K562 (cell line): Measurements from ENCODE around the gene ERF. TPM values are rescaled to one million over a fixed set of nuclear protein-coding genes. Genes with fewer than 3 reads are reported as not detected.

Experiments
- ASH1L ChIP-seq: fragments of 450-650 bp; IDR thresholded peaks from 2 replicates; pipeline ENCODE4 v1.6.1; 2018; ENCODE audit warnings: borderline replicate concordance, mild to moderate bottlenecking, low read depth; ENCODE audit not compliant: partially characterized antibody
- CEBPG ChIP-seq, 3 experiments: fragments of 200-800 bp in 1 of 3; sonication (Bioruptor generic) in 1 of 3; sonication (generic) in 1 of 3; formaldehyde crosslinking in 1 of 3; IDR thresholded peaks in 2 of 3; conservative IDR thresholded peaks in 1 of 3; 2 replicates each; pipeline versions ENCODE4 v1.6.1 to v1.8.0; 2016 to 2022; ENCODE audit warnings: missing compliant biosample characterization in 2 of 3, missing genetic modification characterization in 2 of 3, mild to moderate bottlenecking in 1 of 3, missing genetic modification reagents in 1 of 3
- CHD2 ChIP-seq: IDR thresholded peaks from 2 replicates; pipeline ENCODE4 v1.6.1; 2011; ENCODE audit warnings: low read depth, low read length
- CHD4 ChIP-seq: fragments of 200-600 bp; sonication (generic); IDR thresholded peaks from 3 replicates; pipeline ENCODE4 v1.6.1; 2012; ENCODE audit warnings: low read depth, mild to moderate bottlenecking, mixed read lengths, low read length, inconsistent platforms; ENCODE audit not compliant: insufficient read depth, insufficient replicate concordance, poor library complexity, severe bottlenecking
- FOXJ3 ChIP-seq: sonication (generic); formaldehyde crosslinking; IDR thresholded peaks from 2 replicates; pipeline ENCODE4 v1.4.0; 2020; ENCODE audit warnings: mild to moderate bottlenecking, missing genetic modification reagents
- GABPB1 ChIP-seq: sonication (generic); formaldehyde crosslinking; IDR thresholded peaks from 2 replicates; pipeline ENCODE4 v1.8.0; 2022; ENCODE audit warnings: mild to moderate bottlenecking, missing genetic modification reagents
- HDAC2 ChIP-seq: fragments of 450-650 bp; IDR thresholded peaks from 2 replicates; pipeline ENCODE4 v1.6.1; 2016; ENCODE audit warnings: mild to moderate bottlenecking
- HINFP ChIP-seq: fragments of 450-650 bp; conservative IDR thresholded peaks from 2 replicates; pipeline ENCODE4 v1.6.1; 2016; ENCODE audit warnings: missing genetic modification characterization, low read depth, mild to moderate bottlenecking, control low read depth, missing compliant biosample characterization
- KLF10 ChIP-seq: fragments of 250-450 bp; sonication (Bioruptor Pico); IDR thresholded peaks from 2 replicates; pipeline ENCODE4 v1.6.1; 2021; ENCODE audit warnings: matching md5 sums
- MAX ChIP-seq: sonication (generic); formaldehyde crosslinking; IDR thresholded peaks from 2 replicates; pipeline ENCODE4 v1.9.0; 2022; ENCODE audit warnings: mild to moderate bottlenecking, missing genetic modification reagents
- MCM7 ChIP-seq, 2 experiments: fragments of 450-650 bp; IDR thresholded peaks; 2 replicates each; pipeline ENCODE4 v1.6.1; 2016 to 2018
- MED1 ChIP-seq: sonication (generic); formaldehyde crosslinking; IDR thresholded peaks from 2 replicates; pipeline ENCODE4 v1.8.1; 2023; ENCODE audit warnings: missing genetic modification reagents, borderline replicate concordance
- PCBP1 ChIP-seq: fragments of 200-400 bp; formaldehyde crosslinking; IDR thresholded peaks from 2 replicates; pipeline ENCODE4 v1.6.1; 2018; ENCODE audit warnings: mild to moderate bottlenecking, low read depth, low read length; ENCODE audit not compliant: poor library complexity, severe bottlenecking
- RBM15 ChIP-seq: fragments of 200-400 bp; formaldehyde crosslinking; IDR thresholded peaks from 2 replicates; pipeline ENCODE4 v1.6.1; 2018; ENCODE audit warnings: mild to moderate bottlenecking, low read length, moderate library complexity; ENCODE audit not compliant: insufficient read depth
- RBM22 ChIP-seq: fragments of 200-400 bp; formaldehyde crosslinking; IDR thresholded peaks from 2 replicates; pipeline ENCODE4 v1.6.1; 2018; ENCODE audit warnings: low read length, low read depth; ENCODE audit not compliant: poor library complexity, severe bottlenecking
- RFX1 ChIP-seq: fragments of 450-650 bp; IDR thresholded peaks from 2 replicates; pipeline ENCODE4 v1.6.1; 2016; ENCODE audit warnings: mild to moderate bottlenecking, moderate library complexity
- SAFB ChIP-seq: fragments of 200-400 bp; formaldehyde crosslinking; IDR thresholded peaks from 2 replicates; pipeline ENCODE4 v1.6.1; 2017; ENCODE audit warnings: low read depth, low read length, borderline replicate concordance
- SIN3A ChIP-seq, 2 experiments: fragments of 150-350 bp in 1 of 2; IDR thresholded peaks; 2 replicates each; pipeline ENCODE4 v1.6.1; 2011 to 2016; ENCODE audit warnings: borderline replicate concordance in 2 of 2, low read depth in 2 of 2, low read length in 2 of 2, mild to moderate bottlenecking in 2 of 2, moderate library complexity in 2 of 2; ENCODE audit not compliant: control insufficient read depth in 1 of 2
- SNIP1 ChIP-seq: fragments of 450-650 bp; IDR thresholded peaks from 2 replicates; pipeline ENCODE4 v1.7.1; 2017; ENCODE audit warnings: low read depth, mild to moderate bottlenecking
- TEAD2 ChIP-seq: fragments of 450-650 bp; IDR thresholded peaks from 2 replicates; pipeline ENCODE4 v1.6.1; 2016; ENCODE audit warnings: missing genetic modification characterization, control low read depth, missing compliant biosample characterization
- ZC3H4 ChIP-seq: sonication (generic); formaldehyde crosslinking; IDR thresholded peaks from 2 replicates; pipeline ENCODE4 v1.9.0; 2021; ENCODE audit warnings: missing genetic modification reagents, borderline replicate concordance
- ZNF347 ChIP-seq: fragments of 450-650 bp; formaldehyde crosslinking; IDR thresholded peaks from 2 replicates; pipeline ENCODE4 v1.4.0; 2020; ENCODE audit warnings: low read depth, mild to moderate bottlenecking, moderate library complexity
- ZNF384 ChIP-seq: IDR thresholded peaks from 2 replicates; pipeline ENCODE4 v1.6.1; 2012; ENCODE audit warnings: low read depth, low read length, improper control_type of control experiment
- ZSCAN29 ChIP-seq: fragments of 450-650 bp; IDR thresholded peaks from 2 replicates; pipeline ENCODE4 v1.6.1; 2017
- polyA plus RNA-seq, 8 experiments: library from polyadenylated mRNA; depleted of rRNA in 4 of 8; stranded (reverse) in 5 of 8; unstranded in 3 of 8; fragments of >200 nt; fragmentation: Nextera tagmentation in 2 of 8; fragmentation: Illumina TruSeq in 1 of 8; extraction: Ambion mirVana in 2 of 8; extraction: Trizol in 1 of 8; gene quantifications; 2 replicates each; pipeline versions ENCODE4 v1.2.1 to v1.2.3, GENCODE V29; 2011 to 2014; ENCODE audit warnings: inconsistent platforms in 1 of 8, missing spikeins in 1 of 8
- total RNA-seq, 7 experiments: library from RNA; depleted of rRNA in 6 of 7; stranded (reverse); fragments of >200 nt in 6 of 7; fragmentation: Illumina TruSeq in 2 of 7; extraction: Trizol in 2 of 7; gene quantifications; 2 replicates each; pipeline versions ENCODE4 v1.2.1 to v1.2.3, GENCODE V29; 2011 to 2021; ENCODE audit warnings: low replicate concordance in 1 of 7
- TF ChIP-seq, protein P1 (sequence below): sonication (generic); IDR thresholded peaks from 2 replicates; pipeline ENCODE4 v1.6.1; 2016
- TF ChIP-seq, protein P2 (sequence below): sonication (generic); formaldehyde crosslinking; IDR thresholded peaks from 2 replicates; pipeline ENCODE4 v1.8.1; 2022; ENCODE audit warnings: missing genetic modification reagents

Gene ERF
- total and polyA plus RNA-seq, 9 of the 15 experiments (the other 6 are each of a cell fraction or from before 2014, with no cell fraction given), result 0.03 to 75.4 (median 27.0) TPM

- TF ChIP-seq HINFP (tag) (no peak), ZSCAN29 (no peak), SAFB (no peak), HDAC2 (peak; percentile 36; the same call in 1 of the 2 replicates), FOXJ3 (no peak), KLF10 (CRISPR knock-in tag) (no peak), ASH1L (no peak), ZNF347 (CRISPR knock-in tag) (no peak), SNIP1 (no peak), PCBP1 (no peak), SIN3A (IDR thresholded peaks at IDR 0.05; ENCODE audit: borderline replicate concordance in 2 of 2, control insufficient read depth in 1 of 2, low read depth in 2 of 2, low read length in 2 of 2) (peak in 1 of 2 experiments; percentile 40; a peak in 1 of 4 replicates), CHD4 (no peak), RFX1 (no peak), MAX (CRISPR knock-in tag) (peak; percentile 64), ZNF384 (no peak), GABPB1 (CRISPR knock-in tag) (no peak; the same call in 1 of the 2 replicates), CEBPG (CRISPR knock-in tag; IDR thresholded peaks at IDR 0.05) (no peak), CEBPG (tag; conservative IDR thresholded peaks at IDR 0.05 in 1 of 2, IDR thresholded peaks at IDR 0.05 in 1 of 2) (no peak), CHD2 (no peak), MCM7 (IDR thresholded peaks at IDR 0.05) (no peak), ZC3H4 (no peak), MED1 (CRISPR knock-in tag) (no peak), RBM15 (no peak), RBM22 (no peak), TEAD2 (no peak)
- TF ChIP-seq, protein P1, sequence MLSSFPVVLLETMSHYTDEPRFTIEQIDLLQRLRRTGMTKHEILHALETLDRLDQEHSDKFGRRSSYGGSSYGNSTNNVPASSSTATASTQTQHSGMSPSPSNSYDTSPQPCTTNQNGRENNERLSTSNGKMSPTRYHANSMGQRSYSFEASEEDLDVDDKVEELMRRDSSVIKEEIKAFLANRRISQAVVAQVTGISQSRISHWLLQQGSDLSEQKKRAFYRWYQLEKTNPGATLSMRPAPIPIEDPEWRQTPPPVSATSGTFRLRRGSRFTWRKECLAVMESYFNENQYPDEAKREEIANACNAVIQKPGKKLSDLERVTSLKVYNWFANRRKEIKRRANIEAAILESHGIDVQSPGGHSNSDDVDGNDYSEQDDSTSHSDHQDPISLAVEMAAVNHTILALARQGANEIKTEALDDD, result peak; percentile 94
- TF ChIP-seq, protein P2, sequence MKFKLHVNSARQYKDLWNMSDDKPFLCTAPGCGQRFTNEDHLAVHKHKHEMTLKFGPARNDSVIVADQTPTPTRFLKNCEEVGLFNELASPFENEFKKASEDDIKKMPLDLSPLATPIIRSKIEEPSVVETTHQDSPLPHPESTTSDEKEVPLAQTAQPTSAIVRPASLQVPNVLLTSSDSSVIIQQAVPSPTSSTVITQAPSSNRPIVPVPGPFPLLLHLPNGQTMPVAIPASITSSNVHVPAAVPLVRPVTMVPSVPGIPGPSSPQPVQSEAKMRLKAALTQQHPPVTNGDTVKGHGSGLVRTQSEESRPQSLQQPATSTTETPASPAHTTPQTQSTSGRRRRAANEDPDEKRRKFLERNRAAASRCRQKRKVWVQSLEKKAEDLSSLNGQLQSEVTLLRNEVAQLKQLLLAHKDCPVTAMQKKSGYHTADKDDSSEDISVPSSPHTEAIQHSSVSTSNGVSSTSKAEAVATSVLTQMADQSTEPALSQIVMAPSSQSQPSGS (CRISPR knock-in tag), result no peak
Observed at GRCh38 chr19:42229855-42230351, 25.0 kb downstream of the ERF start (continued).
